HUES6 (cell line): ENCODE measurements around the gene RPN2.

Source experiments
- H3K27ac ChIP-seq: 2 replicates; pipeline ENCODE4 v1.7.0; 2013; ENCODE audit warnings: low read depth, mild to moderate bottlenecking, low read length, inconsistent platforms
- H3K27me3 ChIP-seq: 2 replicates; pipeline ENCODE4 v1.6.1; 2013; ENCODE audit warnings: low read length; ENCODE audit not compliant: control insufficient read depth, insufficient read depth
- H3K36me3 ChIP-seq: 2 replicates; pipeline ENCODE4 v1.6.1; 2013; ENCODE audit warnings: low read length; ENCODE audit not compliant: control insufficient read depth, insufficient read depth
- H3K4me1 ChIP-seq: 2 replicates; pipeline ENCODE4 v1.6.1; 2013; ENCODE audit warnings: low read length; ENCODE audit not compliant: control insufficient read depth, insufficient read depth
- H3K4me3 ChIP-seq: 2 replicates; pipeline ENCODE4 v1.5.1; 2013; ENCODE audit warnings: low read depth, low read length
- H3K9ac ChIP-seq: one replicate; pipeline ENCODE4 v1.6.1; 2013; ENCODE audit warnings: mild to moderate bottlenecking, low read length
- H3K9me3 ChIP-seq: 2 replicates; pipeline ENCODE4 v1.6.1; 2013; ENCODE audit warnings: low read depth, low read length; ENCODE audit not compliant: control insufficient read depth, insufficient read depth

Gene RPN2

GRCh38 chr20:37155987-37156386 is 23.1 kb upstream of the RPN2 start:
- no peak overlapping the region for H3K9ac ChIP-seq
- no peaks in the 10 kb centered on the region for H3K36me3 ChIP-seq
- peaks cover 3% of the 10 kb centered on the region; the same call in 1 of the 2 replicates for H3K9me3 ChIP-seq
- no peaks in the 10 kb centered on the region for H3K27me3 ChIP-seq
- H3K27ac ChIP-seq = no peak overlapping the region
- no peak overlapping the region for H3K4me3 ChIP-seq
- H3K4me1 ChIP-seq = no peaks in the 10 kb centered on the region

- no peak overlapping the region for H3K9ac ChIP-seq
- no peaks in the 10 kb centered on the region for H3K36me3 ChIP-seq
- H3K4me3 ChIP-seq = no peak overlapping the region
- 0 out of 2 replicates have a peak, but pooled peaks cover 3% of the 10 kb centered on the region for H3K4me1 ChIP-seq
- H3K27me3 ChIP-seq = no peaks in the 10 kb centered on the region
- H3K27ac ChIP-seq = no peak overlapping the region
- H3K9me3 ChIP-seq = no peaks in the 10 kb centered on the region
Observed at GRCh38 chr20:37158248-37158647, 20.9 kb upstream of the RPN2 start.

- Histone ChIP-seq H3K36me3 (no peaks in the 10 kb centered on the region), H3K9me3 (no peaks in the 10 kb centered on the region), H3K4me1 (0 out of 2 replicates have a peak, but pooled peaks cover 3% of the 10 kb centered on the region), H3K9ac (no peak overlapping the region), H3K27ac (no peak overlapping the region), H3K4me3 (no peak overlapping the region), H3K27me3 (no peaks in the 10 kb centered on the region)
Observed at GRCh38 chr20:37160683-37161082, 18.4 kb upstream of the RPN2 start.

- H3K9ac ChIP-seq = no peak overlapping the region
- no peaks in the 10 kb centered on the region for H3K9me3 ChIP-seq
- no peaks in the 10 kb centered on the region for H3K36me3 ChIP-seq
- no peak overlapping the region for H3K27ac ChIP-seq
- 0 out of 2 replicates have a peak, but pooled peaks cover 3% of the 10 kb centered on the region for H3K4me1 ChIP-seq
- H3K4me3 ChIP-seq = no peak overlapping the region
- H3K27me3 ChIP-seq = no peaks in the 10 kb centered on the region
Observed at GRCh38 chr20:37161830-37162549, 17.1 kb upstream of the RPN2 start.

- H3K4me1 ChIP-seq = 0 out of 2 replicates have a peak, but pooled peaks cover 3% of the 10 kb centered on the region
Observed at GRCh38 chr20:37162646-37163045, 16.5 kb upstream of the RPN2 start.

GRCh38 chr20:37163832-37164554 is 15.1 kb upstream of the RPN2 start:
- H3K9me3 ChIP-seq = no peaks in the 10 kb centered on the region
- no peak overlapping the region for H3K4me3 ChIP-seq
- no peaks in the 10 kb centered on the region for H3K27me3 ChIP-seq
- H3K36me3 ChIP-seq = no peaks in the 10 kb centered on the region
- H3K9ac ChIP-seq = no peak overlapping the region
- H3K27ac ChIP-seq = no peak overlapping the region
- H3K4me1 ChIP-seq = 0 out of 2 replicates have a peak, but pooled peaks cover 3% of the 10 kb centered on the region

More at GRCh38 chr20:37162646-37163045, 16.5 kb upstream of the RPN2 start:
- Histone ChIP-seq H3K4me3 (no peak overlapping the region), H3K27me3 (no peaks in the 10 kb centered on the region), H3K36me3 (no peaks in the 10 kb centered on the region), H3K9me3 (no peaks in the 10 kb centered on the region), H3K27ac (no peak overlapping the region), H3K9ac (no peak overlapping the region)

GRCh38 chr20:37165031-37165430 is 14.1 kb upstream of the RPN2 start:
- Histone ChIP-seq H3K9me3 (no peaks in the 10 kb centered on the region), H3K36me3 (no peaks in the 10 kb centered on the region), H3K27ac (no peak overlapping the region), H3K4me3 (no peak overlapping the region), H3K27me3 (no peaks in the 10 kb centered on the region), H3K4me1 (0 out of 2 replicates have a peak, but pooled peaks cover 3% of the 10 kb centered on the region), H3K9ac (no peak overlapping the region)

GRCh38 chr20:37166867-37167266 is 12.3 kb upstream of the RPN2 start:
- H3K36me3 ChIP-seq = no peaks in the 10 kb centered on the region
- no peaks in the 10 kb centered on the region for H3K27me3 ChIP-seq
- H3K9me3 ChIP-seq = no peaks in the 10 kb centered on the region
- H3K27ac ChIP-seq = no peak overlapping the region
- no peak overlapping the region for H3K4me3 ChIP-seq
- H3K4me1 ChIP-seq = 0 out of 2 replicates have a peak, but pooled peaks cover 3% of the 10 kb centered on the region
- H3K9ac ChIP-seq = no peak overlapping the region

- no peaks in the 10 kb centered on the region for H3K4me1 ChIP-seq
- H3K27ac ChIP-seq = no peak overlapping the region
- H3K9me3 ChIP-seq = no peaks in the 10 kb centered on the region
- no peak overlapping the region for H3K4me3 ChIP-seq
- no peaks in the 10 kb centered on the region for H3K36me3 ChIP-seq
- H3K9ac ChIP-seq = no peak overlapping the region
- H3K27me3 ChIP-seq = no peaks in the 10 kb centered on the region
Observed at GRCh38 chr20:37172836-37173235, 6.3 kb upstream of the RPN2 start.

- H3K9me3 ChIP-seq = no peaks in the 10 kb centered on the region
- H3K36me3 ChIP-seq = peaks cover 23% of the 10 kb centered on the region
- no peaks in the 10 kb centered on the region for H3K27me3 ChIP-seq
- H3K27ac ChIP-seq = peak overlapping the region; percentile 100
- peaks cover 3% of the 10 kb centered on the region; the same call in 1 of the 2 replicates for H3K4me1 ChIP-seq
- peak overlapping the region; percentile 100 for H3K9ac ChIP-seq
- peak overlapping the region; percentile 71 for H3K4me3 ChIP-seq
Observed at GRCh38 chr20:37179683-37180524, 774 bp downstream of the RPN2 start.
